ENCODE measurements around the gene DEFB108B.
"Not testable (repeated sequence)": the region's sequence is repeated elsewhere in the genome, so short reads cannot be mapped to it uniquely, and the experiment has no call there.

DNA sequence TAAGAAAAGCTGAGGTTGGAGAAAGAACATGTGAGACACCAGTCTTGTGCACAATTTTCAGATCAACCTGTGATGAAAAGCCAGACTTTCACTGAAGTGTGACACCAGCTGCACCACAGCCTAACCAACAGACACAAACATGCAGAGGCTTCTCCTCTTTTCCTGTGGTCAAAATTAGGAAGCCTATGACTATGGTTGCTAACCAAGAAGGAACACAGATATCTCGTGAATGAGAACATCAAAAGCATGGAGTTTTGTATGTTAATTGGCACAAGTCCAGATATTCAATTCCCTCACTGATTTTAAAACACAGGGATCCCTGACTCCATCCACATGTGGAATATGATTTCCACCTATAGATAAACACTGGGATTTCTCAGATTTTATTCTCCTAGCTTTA is 11.5 kb upstream of the DEFB108B start:
- TF ChIP-seq EZH2phosphoT487 (IDR thresholded peaks at IDR 0.05; ENCODE audit: insufficient read depth, low read depth); EZH2 (IDR thresholded peaks at IDR 0.05; ENCODE audit: insufficient read depth, poor library complexity, severe bottlenecking): not testable (repeated sequence)
